WTC11 (cell line): ENCODE measurements around the gene SBF1.

Experiments used
- ATF3 ChIP-seq: sonication (generic); formaldehyde crosslinking; conservative IDR thresholded peaks from 2 replicates; pipeline ENCODE4 v1.8.1; 2022; ENCODE audit warnings: mild to moderate bottlenecking, missing genetic modification reagents
- FOXJ3 ChIP-seq: sonication (generic); formaldehyde crosslinking; IDR thresholded peaks from 2 replicates; pipeline ENCODE4 v1.9.0; 2021; ENCODE audit warnings: missing genetic modification reagents, mild to moderate bottlenecking, borderline replicate concordance
- MAX ChIP-seq: sonication (generic); formaldehyde crosslinking; IDR thresholded peaks from 2 replicates; pipeline ENCODE4 v1.8.0; 2022; ENCODE audit warnings: mild to moderate bottlenecking, missing genetic modification reagents
- NR3C1 ChIP-seq: sonication (generic); formaldehyde crosslinking; conservative IDR thresholded peaks from 2 replicates; pipeline ENCODE4 v1.8.1; 2023; ENCODE audit warnings: low read depth, mild to moderate bottlenecking, missing genetic modification reagents
- TF ChIP-seq, protein P1 (sequence below): sonication (generic); formaldehyde crosslinking; IDR thresholded peaks from 2 replicates; pipeline ENCODE4 v1.8.1; 2022; ENCODE audit warnings: low read depth, missing genetic modification reagents, borderline replicate concordance
- TF ChIP-seq, protein P2 (sequence below): fragments of 200-600 bp; IDR thresholded peaks from 2 replicates; pipeline ENCODE4 v1.8.0; 2022; ENCODE audit warnings: antibody characterized with exemption

DNA sequence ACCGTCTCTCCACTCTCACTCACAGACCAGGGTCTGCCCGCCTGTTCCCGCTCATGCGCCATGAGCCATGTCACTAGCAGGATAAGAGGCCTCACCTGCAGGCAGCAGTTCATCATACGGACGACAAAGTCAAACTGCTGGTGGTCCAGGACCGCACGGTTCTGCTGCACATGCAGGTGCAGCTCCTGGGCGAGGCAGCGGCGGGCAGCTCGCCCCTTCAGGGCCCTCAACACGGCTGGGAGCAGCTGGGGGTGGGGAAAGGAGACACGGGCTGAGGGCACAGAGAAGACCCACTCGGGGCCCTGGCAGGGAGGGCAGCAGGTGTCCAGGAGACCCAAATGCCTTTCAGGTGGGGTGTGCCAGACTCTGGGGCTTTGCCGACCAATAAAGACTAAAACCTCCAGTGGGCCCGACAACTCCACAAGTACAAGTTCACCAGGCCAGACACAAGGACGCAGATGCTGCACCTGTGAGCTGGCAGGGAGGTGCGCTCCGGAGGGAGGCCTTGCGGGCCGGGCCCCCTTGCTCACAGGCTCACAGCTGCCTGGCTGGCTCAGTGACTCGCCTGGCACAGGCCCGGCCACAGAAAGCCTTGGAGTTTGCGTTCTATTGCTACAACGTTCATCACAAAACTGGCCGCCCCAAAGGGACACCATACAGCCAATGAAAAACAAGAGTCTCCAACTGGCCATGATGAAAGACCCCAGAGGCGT, 11.5 kb downstream of the SBF1 start:
- TF ChIP-seq MAX (no peak), ATF3 (CRISPR knock-in tag) (no peak), NR3C1 (CRISPR knock-in tag) (no peak), FOXJ3 (CRISPR knock-in tag) (no peak)
- TF ChIP-seq, protein P1, sequence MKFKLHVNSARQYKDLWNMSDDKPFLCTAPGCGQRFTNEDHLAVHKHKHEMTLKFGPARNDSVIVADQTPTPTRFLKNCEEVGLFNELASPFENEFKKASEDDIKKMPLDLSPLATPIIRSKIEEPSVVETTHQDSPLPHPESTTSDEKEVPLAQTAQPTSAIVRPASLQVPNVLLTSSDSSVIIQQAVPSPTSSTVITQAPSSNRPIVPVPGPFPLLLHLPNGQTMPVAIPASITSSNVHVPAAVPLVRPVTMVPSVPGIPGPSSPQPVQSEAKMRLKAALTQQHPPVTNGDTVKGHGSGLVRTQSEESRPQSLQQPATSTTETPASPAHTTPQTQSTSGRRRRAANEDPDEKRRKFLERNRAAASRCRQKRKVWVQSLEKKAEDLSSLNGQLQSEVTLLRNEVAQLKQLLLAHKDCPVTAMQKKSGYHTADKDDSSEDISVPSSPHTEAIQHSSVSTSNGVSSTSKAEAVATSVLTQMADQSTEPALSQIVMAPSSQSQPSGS (CRISPR knock-in tag), result no peak
- TF ChIP-seq, protein P2, sequence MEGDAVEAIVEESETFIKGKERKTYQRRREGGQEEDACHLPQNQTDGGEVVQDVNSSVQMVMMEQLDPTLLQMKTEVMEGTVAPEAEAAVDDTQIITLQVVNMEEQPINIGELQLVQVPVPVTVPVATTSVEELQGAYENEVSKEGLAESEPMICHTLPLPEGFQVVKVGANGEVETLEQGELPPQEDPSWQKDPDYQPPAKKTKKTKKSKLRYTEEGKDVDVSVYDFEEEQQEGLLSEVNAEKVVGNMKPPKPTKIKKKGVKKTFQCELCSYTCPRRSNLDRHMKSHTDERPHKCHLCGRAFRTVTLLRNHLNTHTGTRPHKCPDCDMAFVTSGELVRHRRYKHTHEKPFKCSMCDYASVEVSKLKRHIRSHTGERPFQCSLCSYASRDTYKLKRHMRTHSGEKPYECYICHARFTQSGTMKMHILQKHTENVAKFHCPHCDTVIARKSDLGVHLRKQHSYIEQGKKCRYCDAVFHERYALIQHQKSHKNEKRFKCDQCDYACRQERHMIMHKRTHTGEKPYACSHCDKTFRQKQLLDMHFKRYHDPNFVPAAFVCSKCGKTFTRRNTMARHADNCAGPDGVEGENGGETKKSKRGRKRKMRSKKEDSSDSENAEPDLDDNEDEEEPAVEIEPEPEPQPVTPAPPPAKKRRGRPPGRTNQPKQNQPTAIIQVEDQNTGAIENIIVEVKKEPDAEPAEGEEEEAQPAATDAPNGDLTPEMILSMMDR, result no peak
